Neural progenitor cell (in vitro differentiated cells): ENCODE data around the gene WDR45B. TPM values are rescaled to one million over a fixed set of nuclear protein-coding genes. Genes with fewer than 3 reads are reported as not detected.

ENCODE experiments used
- DNase-seq: peaks from one replicate; pipeline ENCODE4 v3.0.0-alpha.2; 2016; ENCODE audit warnings: low spot score
- H2AFZ ChIP-seq: fragments of 200-600 bp; sonication (generic); replicated peaks from 2 replicates; pipeline ENCODE4 v1.6.1; 2016; ENCODE audit warnings: antibody characterized with exemption
- H3F3A ChIP-seq: fragments of 200-600 bp; sonication (generic); 2 replicates; pipeline ENCODE4 v1.6.1; 2016; ENCODE audit warnings: antibody characterized with exemption, low read depth
- H3K27ac ChIP-seq: fragments of 200-600 bp; sonication (generic); 2 replicates; pipeline ENCODE4 v1.5.1; 2016; ENCODE audit warnings: mild to moderate bottlenecking
- H3K27me3 ChIP-seq: fragments of 200-600 bp; sonication (generic); 2 replicates; pipeline ENCODE4 v1.6.1; 2016; ENCODE audit warnings: mild to moderate bottlenecking, moderate library complexity
- H3K36me3 ChIP-seq: fragments of 200-600 bp; sonication (generic); 2 replicates; pipeline ENCODE4 v1.5.1; 2016
- H3K4me1 ChIP-seq: fragments of 200-600 bp; sonication (generic); 2 replicates; pipeline ENCODE4 v1.6.1; 2016; ENCODE audit warnings: mixed run types
- H3K4me2 ChIP-seq: fragments of 200-600 bp; sonication (generic); 2 replicates; pipeline ENCODE4 v1.6.1; 2016
- H3K4me3 ChIP-seq: fragments of 200-600 bp; sonication (generic); 2 replicates; pipeline ENCODE4 v1.5.1; 2016
- H3K79me2 ChIP-seq: fragments of 200-600 bp; sonication (generic); 2 replicates; pipeline ENCODE4 v1.6.1; 2016; ENCODE audit warnings: low read depth
- H3K9ac ChIP-seq: fragments of 200-600 bp; sonication (generic); 2 replicates; pipeline ENCODE4 v1.6.1; 2016
- H3K9me3 ChIP-seq: fragments of 200-600 bp; sonication (generic); 2 replicates; pipeline ENCODE4 v1.5.1; 2016; ENCODE audit warnings: low read depth
- H4K20me1 ChIP-seq: fragments of 200-600 bp; sonication (generic); 2 replicates; pipeline ENCODE4 v1.6.1; 2016; ENCODE audit warnings: low read depth
- H3K27ac Mint-ChIP-seq: 3 replicates; pipeline ENCODE4 v1.8.0; 2021; ENCODE audit warnings: mixed read lengths
- H3K27me3 Mint-ChIP-seq: 2 replicates; pipeline ENCODE4 v1.8.0; 2022; ENCODE audit warnings: low read depth, mild to moderate bottlenecking, inconsistent platforms, moderate library complexity, mixed read lengths; ENCODE audit not compliant: insufficient read depth
- H3K36me3 Mint-ChIP-seq: 3 replicates; pipeline ENCODE4 v1.8.0; 2021; ENCODE audit warnings: mixed read lengths
- H3K4me1 Mint-ChIP-seq: 3 replicates; pipeline ENCODE4 v1.8.0; 2021; ENCODE audit warnings: mixed read lengths
- H3K4me3 Mint-ChIP-seq: 3 replicates; pipeline ENCODE4 v1.8.0; 2021; ENCODE audit warnings: mild to moderate bottlenecking, moderate library complexity, mixed read lengths
- H3K9me3 Mint-ChIP-seq: 3 replicates; pipeline ENCODE4 v1.8.0; 2020; ENCODE audit warnings: mixed read lengths
- EZH2 ChIP-seq: fragments of 200-600 bp; sonication (generic); IDR thresholded peaks from 2 replicates; pipeline ENCODE4 v1.6.1; 2017; ENCODE audit warnings: antibody characterized with exemption, mild to moderate bottlenecking, moderate library complexity
- EZH2phosphoT487 ChIP-seq: fragments of 200-600 bp; sonication (generic); IDR thresholded peaks from 2 replicates; pipeline ENCODE4 v1.6.1; 2017; ENCODE audit warnings: antibody characterized with exemption
- total RNA-seq: library from RNA; depleted of rRNA; stranded (reverse); fragments of >200 nt; gene quantifications from 2 replicates; pipeline ENCODE4 v1.2.3, GENCODE V29; 2015; ENCODE audit warnings: low replicate concordance
- TF ChIP-seq, protein P1 (sequence below): fragments of 200-600 bp; sonication (generic); IDR thresholded peaks from 2 replicates; pipeline ENCODE4 v1.5.1; 2017; ENCODE audit warnings: antibody characterized with exemption, mild to moderate bottlenecking

The WDR45B gene
- total RNA-seq, 1 donor from 2014 or later = 110 TPM

DNA sequence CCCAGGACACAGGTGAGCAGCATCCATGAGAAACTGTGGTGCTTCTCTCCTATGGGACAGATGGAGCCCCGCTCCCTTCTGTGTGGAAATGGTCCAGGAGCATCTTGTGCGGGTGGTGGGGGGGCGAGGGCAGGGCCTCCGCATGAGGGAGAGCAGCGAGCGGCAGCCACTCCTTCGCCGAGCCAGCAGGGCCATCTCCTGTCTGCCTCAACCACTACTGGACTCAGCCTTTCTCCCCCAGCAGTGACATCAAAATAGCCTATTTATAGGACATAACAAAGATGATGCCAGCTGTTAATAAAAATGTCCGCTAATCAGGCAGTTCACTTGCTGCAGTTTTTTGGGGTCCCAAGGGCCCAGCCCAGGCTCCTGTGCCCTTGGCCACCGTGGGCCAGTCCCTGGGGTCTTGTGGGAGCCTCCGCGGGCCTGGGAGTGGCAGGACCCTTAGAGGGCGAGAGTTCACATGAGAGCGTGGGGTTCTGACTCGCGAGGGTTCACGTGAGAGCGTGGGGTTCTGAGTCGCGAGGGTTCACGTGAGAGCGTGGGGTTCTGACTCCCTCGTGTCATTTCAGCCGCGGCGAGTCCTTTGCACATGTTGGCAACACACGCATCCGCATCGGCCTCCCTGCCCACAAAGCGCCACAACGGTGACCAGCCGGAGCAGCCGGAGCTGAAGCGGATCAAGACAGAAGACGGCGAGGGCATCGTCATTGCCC lies 47.4 kb downstream of the WDR45B start:
- Histone ChIP-seq H3K4me3 (no peak overlapping the region), H3K27me3 (no peaks in the 10 kb centered on the region), H2AFZ (no peak overlapping the region), H3K4me1 (no peaks in the 10 kb centered on the region), H3F3A (peaks cover 14% of the 10 kb centered on the region), H4K20me1 (peaks cover 17% of the 10 kb centered on the region), H3K4me2 (no peak overlapping the region), H3K79me2 (no peaks in the 10 kb centered on the region), H3K9me3 (no peaks in the 10 kb centered on the region), H3K36me3 (no peaks in the 10 kb centered on the region), H3K9ac (no peak overlapping the region), H3K27ac (no peak overlapping the region)
- Mint-ChIP-seq H3K36me3 (peaks cover 57% of the 10 kb centered on the region), H3K27ac (no peak overlapping the region), H3K4me3 (no peak overlapping the region), H3K27me3 (peaks cover 6% of the 10 kb centered on the region), H3K9me3 (no peaks in the 10 kb centered on the region), H3K4me1 (peaks cover 17% of the 10 kb centered on the region)
- DNase-seq = no peak
- TF ChIP-seq EZH2 (no peak), EZH2phosphoT487 (no peak)
- TF ChIP-seq, protein P1, sequence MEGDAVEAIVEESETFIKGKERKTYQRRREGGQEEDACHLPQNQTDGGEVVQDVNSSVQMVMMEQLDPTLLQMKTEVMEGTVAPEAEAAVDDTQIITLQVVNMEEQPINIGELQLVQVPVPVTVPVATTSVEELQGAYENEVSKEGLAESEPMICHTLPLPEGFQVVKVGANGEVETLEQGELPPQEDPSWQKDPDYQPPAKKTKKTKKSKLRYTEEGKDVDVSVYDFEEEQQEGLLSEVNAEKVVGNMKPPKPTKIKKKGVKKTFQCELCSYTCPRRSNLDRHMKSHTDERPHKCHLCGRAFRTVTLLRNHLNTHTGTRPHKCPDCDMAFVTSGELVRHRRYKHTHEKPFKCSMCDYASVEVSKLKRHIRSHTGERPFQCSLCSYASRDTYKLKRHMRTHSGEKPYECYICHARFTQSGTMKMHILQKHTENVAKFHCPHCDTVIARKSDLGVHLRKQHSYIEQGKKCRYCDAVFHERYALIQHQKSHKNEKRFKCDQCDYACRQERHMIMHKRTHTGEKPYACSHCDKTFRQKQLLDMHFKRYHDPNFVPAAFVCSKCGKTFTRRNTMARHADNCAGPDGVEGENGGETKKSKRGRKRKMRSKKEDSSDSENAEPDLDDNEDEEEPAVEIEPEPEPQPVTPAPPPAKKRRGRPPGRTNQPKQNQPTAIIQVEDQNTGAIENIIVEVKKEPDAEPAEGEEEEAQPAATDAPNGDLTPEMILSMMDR = no peak

DNA sequence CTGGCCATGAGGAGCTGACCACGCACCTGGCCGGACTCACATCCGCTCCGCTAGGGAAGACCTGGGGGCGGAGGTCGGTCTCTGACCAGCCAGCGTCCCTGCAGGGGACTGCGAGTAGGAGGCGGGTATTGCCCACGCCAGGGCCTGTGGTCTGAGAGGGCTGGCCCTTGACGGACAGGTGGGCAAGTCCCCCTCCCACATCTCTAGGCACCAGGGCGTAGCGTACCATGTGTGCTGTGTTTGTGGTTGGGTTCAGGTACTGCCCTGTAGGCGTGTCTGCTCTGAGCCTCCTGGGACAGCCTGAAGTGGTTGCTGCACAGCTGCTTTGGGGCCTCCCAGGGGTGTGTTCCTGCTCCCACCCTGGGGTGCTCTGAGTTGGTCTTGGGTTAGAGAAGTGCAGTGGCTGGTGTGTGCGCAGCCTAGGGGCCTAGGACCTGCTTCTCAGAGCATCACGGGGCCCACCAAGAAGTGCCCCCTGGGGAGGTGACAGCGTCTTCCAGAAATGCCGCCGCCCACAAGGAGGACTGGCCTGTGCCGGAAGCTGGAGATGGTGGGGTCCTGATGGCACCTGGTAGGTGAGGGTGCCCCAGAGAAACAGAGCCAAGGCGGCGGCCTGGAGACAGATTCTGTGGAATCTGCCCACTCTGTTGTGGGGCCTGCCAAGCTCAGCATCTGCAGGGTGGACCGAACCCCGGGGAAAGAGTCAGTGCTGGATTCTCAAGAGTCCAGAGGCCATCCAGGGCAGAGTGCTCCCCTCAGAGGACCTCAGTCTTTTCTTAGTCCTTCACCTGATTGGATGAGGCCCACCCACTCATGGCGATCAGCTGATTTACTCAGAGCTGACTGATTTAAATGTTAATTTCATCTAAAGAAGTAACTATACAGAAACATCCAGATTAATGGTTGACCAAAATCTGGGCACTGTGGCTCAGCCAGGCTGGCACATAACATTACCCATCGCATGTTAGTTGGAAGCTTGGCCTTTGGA lies 48.3 kb downstream of the WDR45B start:
- Mint-ChIP-seq H3K4me3 (no peak overlapping the region), H3K4me1 (peaks cover 12% of the 10 kb centered on the region), H3K9me3 (no peaks in the 10 kb centered on the region), H3K27ac (no peak overlapping the region), H3K36me3 (peaks cover 49% of the 10 kb centered on the region), H3K27me3 (peaks cover 6% of the 10 kb centered on the region)
- Histone ChIP-seq H3K9me3 (no peaks in the 10 kb centered on the region), H3K4me1 (no peaks in the 10 kb centered on the region), H3K27ac (no peak overlapping the region), H4K20me1 (peaks cover 13% of the 10 kb centered on the region), H2AFZ (no peak overlapping the region), H3K4me3 (no peak overlapping the region), H3K36me3 (no peaks in the 10 kb centered on the region), H3F3A (peaks cover 8% of the 10 kb centered on the region), H3K27me3 (no peaks in the 10 kb centered on the region), H3K79me2 (no peaks in the 10 kb centered on the region), H3K9ac (no peak overlapping the region), H3K4me2 (no peak overlapping the region)
- no peak for DNase-seq
- TF ChIP-seq EZH2phosphoT487 = no peak
- TF ChIP-seq, protein P1 = no peak
- TF ChIP-seq EZH2 = no peak

DNA sequence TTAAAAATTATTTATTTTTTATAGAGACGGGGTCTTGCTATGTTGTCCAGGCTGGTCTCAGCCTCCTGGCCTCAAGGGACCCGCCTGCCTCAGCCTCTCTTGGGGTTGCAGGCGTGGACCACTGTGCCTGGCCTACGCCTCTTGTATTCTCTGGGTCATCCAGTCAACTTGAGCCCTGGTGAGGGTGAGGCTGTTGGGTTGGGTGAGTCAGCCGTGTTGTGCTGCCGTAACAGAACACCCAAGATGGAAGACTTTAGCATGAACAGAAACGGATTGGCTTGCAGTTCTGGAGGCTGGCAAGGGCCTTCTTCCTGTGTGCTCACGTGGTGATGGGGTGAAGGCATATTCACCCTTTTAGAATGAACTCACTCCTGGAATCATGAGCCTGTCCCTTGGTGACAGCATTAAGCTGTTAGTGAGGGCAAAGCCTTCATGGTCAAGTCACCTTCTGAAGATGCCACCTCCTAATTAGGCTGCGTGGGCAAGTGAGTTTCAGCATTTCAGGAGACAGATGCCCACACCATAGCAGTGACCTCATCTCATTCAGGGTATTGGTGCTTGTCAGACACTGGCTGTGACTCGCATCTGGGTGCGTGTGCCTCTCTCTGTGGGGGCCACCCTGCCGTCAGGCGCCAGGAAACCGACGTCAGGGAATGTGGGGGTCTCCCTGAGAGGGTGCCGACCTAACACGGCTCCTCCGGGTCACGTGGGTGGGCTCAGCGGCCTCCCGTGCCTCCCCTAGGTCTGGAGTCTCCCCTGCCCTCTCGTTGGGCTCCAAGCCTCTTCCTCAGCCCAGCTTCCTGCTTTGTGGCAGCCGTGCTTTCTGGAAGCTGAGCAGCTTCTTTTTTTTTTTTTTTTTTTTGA lies 49.8 kb downstream of the WDR45B start:
- Histone ChIP-seq H3K36me3 (no peaks in the 10 kb centered on the region), H3K4me2 (no peak overlapping the region), H3K79me2 (peaks cover 7% of the 10 kb centered on the region), H3K9me3 (no peaks in the 10 kb centered on the region), H3K27me3 (no peaks in the 10 kb centered on the region), H4K20me1 (peaks cover 13% of the 10 kb centered on the region), H3K27ac (no peak overlapping the region), H3K4me3 (no peak overlapping the region), H3F3A (peaks cover 8% of the 10 kb centered on the region), H3K9ac (no peak overlapping the region), H2AFZ (no peak overlapping the region), H3K4me1 (peaks cover 3% of the 10 kb centered on the region)
- no peak for DNase-seq
- peaks cover 6% of the 10 kb centered on the region for H3K27me3 Mint-ChIP-seq
- H3K4me1 Mint-ChIP-seq = peaks cover 18% of the 10 kb centered on the region
- H3K4me3 Mint-ChIP-seq = no peak overlapping the region
- TF ChIP-seq EZH2phosphoT487 = no peak
- TF ChIP-seq, protein P1 = no peak
- no peak for TF ChIP-seq EZH2
- H3K27ac Mint-ChIP-seq = no peak overlapping the region
- peaks cover 36% of the 10 kb centered on the region for H3K36me3 Mint-ChIP-seq
- H3K9me3 Mint-ChIP-seq = no peaks in the 10 kb centered on the region
